HG03442 (cell line): ENCODE data around the gene GPRASP1.
"Not testable (repeated sequence)": the region's sequence is repeated elsewhere in the genome, so short reads cannot be mapped to it uniquely, and the experiment has no call there.

Experiments
- ATAC-seq: cut with Tn5 transposase; IDR thresholded peaks from one replicate; pipeline ENCODE4 v1.9.1; 2021; ENCODE audit warnings: mild to moderate bottlenecking, moderate library complexity; ENCODE audit not compliant: unreplicated experiment

The GPRASP1 gene, protein sequence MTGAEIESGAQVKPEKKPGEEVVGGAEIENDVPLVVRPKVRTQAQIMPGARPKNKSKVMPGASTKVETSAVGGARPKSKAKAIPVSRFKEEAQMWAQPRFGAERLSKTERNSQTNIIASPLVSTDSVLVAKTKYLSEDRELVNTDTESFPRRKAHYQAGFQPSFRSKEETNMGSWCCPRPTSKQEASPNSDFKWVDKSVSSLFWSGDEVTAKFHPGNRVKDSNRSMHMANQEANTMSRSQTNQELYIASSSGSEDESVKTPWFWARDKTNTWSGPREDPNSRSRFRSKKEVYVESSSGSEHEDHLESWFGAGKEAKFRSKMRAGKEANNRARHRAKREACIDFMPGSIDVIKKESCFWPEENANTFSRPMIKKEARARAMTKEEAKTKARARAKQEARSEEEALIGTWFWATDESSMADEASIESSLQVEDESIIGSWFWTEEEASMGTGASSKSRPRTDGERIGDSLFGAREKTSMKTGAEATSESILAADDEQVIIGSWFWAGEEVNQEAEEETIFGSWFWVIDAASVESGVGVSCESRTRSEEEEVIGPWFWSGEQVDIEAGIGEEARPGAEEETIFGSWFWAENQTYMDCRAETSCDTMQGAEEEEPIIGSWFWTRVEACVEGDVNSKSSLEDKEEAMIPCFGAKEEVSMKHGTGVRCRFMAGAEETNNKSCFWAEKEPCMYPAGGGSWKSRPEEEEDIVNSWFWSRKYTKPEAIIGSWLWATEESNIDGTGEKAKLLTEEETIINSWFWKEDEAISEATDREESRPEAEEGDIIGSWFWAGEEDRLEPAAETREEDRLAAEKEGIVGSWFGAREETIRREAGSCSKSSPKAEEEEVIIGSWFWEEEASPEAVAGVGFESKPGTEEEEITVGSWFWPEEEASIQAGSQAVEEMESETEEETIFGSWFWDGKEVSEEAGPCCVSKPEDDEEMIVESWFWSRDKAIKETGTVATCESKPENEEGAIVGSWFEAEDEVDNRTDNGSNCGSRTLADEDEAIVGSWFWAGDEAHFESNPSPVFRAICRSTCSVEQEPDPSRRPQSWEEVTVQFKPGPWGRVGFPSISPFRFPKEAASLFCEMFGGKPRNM (N-terminal part only)

DNA sequence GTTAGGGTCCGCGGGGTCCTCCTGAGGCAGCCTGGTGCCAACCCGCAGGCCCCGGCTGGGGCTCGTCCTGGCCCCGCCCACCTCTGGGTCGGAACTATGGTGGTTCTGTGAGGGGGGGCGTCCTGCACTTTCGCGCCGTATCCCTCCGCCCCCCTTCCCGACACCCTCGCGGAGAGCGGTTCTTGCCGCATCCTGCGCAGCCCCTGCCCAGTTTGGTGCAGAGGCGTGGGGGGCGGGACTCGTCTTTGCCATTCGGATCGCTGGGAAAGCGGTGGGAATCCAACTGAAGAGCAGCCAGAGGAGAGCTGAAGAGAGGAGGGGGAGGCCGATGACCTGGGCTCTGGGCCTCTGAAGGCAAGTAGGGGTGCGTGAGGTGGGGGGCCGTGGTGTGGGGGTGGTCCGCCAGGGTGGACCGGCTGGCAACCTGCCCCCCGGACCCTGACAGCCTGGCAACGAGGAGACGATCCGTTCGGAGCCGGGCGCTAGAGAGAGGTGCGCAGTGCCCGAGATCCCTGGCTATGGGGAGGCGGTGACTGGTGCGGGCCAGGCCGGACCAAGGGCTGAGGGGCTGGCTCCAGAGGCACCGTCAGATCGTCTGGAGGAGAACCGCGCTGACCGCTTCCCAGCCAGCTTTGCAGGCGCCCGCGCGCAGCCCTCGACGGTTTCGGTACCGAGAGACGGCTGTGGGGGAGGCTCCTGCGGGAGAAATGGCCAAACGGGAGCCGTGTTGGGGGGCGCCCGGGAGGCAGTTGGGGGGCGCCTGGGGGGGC is at the start of gene GPRASP1:
Gene GPRASP1, plus strand, starts transcription at position 242 of the 770 bp plus-strand sequence. CDS start 2,431 bp downstream, outside the sequence.
- ATAC-seq: peak; percentile 46

DNA sequence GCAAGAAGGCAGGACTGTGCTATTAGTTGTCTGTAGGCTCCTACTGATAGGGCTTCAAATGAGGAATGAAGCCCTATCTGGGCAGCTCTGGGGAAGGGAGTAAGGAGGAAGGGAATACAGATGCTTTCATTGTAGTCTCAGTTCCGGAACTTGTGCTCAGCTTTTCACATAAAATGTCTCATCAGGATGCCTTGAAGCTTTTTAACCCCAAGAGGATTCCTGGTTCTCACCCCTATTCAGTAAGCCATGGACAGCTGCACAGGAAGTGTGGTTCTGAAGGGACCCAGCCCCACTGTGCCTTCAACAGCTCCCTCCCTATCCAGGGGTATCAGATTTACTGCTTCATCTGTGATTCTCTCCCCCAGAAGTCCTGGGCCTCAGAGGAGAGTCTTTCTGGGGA is 47.0 kb upstream of the GPRASP1 start:
- ATAC-seq: no peak

DNA sequence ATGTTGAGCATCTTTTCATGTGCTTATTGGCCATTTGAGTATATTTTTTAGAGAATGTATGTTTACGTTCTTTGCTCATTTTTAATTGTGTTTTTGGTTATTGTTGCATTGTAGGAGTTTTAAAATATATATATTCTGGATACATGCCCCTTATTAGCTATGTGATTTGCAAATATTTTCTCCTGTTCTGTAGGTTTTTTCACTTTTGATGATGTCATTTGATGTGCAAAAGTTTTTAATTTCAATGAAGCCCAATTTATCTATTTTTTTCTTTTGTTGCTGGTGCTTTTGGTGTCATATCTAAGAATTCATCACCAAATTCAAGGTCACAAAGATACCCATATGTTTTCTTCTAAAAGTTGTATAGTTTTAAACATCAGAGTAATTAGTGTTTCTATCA is 45.2 kb upstream of the GPRASP1 start:
- no peak for ATAC-seq

DNA sequence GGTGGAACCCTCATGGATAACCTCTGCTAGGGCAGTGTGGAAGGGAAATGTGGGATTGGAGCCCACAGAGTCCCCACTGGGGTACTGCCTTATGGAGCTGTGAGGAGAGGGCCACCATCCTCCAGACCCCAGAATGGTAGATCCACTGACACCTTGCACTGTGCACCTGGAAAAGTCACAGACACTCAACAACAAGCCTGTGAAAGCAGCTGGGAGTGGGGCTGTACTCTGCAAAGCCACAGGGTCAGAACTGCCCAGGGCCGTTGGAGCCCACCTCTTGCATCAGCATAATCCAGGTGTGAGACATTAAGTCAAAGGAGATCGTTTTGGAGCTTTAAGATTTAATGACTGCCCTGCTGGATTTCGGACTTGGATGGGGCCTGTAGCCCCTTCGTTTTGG is 40.4 kb upstream of the GPRASP1 start:
- no peak for ATAC-seq

DNA sequence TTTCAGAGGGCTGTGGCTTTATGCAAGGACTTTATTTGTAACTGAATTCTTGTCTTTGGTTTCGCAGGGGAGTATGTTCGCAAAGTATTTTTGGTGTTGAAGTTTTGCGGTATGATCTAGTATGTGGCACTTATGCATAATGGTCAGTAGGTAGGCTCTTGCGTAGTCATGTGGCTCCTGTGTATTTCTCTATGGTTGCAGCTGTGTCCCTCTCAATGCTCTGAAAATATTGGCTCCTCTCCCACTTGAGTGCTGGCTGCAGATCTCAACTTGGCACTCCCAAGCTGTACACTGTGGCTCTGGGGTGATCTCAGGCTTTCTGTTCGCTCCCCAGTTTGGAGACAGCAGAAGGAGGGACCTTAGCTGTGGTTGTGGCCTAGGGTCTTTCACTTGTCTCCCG is 27.2 kb upstream of the GPRASP1 start:
- no peak for ATAC-seq

DNA sequence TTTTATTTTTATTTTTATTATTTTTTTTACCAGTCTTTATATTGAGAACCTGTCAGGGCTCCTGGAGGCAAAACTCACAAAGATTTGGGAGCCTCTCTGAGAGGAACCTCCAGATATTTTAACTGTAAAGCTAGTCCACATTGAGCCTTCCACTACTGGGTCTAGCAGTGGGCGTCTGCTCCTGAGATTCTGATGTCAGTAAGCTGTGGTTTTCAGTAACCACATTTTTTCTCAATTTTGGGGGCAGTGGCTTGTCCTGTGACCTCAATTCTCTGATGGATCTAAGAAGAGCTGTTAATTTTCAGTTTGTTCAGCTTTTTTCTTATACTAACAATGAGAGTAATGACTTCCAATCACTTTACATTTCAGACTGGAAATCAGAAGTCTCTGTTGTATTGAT is 23.6 kb upstream of the GPRASP1 start:
- ATAC-seq: no peak

DNA sequence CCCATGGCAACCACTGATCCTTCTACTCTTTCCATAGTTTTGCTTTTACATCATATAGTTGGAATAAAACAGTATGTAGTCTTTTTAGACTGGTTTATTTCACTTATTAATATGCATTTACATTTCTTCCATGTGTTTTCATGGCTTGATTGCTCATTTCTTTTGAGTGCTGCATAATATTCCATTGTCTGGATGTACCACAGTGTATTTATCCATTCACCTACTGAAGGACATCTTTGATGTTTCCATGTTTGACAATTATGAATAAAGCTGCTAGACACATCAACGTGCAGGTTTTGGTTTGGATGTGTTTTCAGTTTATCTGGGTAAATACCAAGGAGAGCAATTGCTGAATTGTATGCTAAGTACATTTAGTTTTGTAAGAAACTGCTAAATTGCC is 13.7 kb upstream of the GPRASP1 start:
- no peak for ATAC-seq

DNA sequence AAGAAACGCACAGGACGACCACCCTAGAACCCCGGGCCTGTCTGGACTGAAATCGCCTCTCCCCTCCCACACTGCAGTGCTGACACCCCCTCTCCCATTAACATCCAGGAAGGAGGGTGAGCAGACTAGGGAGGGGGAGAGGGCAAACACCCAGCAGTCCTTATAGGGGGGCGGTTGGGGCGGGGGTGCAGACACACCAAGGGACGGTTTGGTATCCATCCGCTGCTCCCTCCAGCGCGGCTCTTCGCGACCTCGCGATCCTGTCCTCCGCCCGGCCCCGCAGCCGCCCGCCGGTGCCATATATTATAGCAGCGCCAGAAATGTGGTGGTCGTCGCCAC is 411 bp upstream of the GPRASP1 start:
- no peak for ATAC-seq

DNA sequence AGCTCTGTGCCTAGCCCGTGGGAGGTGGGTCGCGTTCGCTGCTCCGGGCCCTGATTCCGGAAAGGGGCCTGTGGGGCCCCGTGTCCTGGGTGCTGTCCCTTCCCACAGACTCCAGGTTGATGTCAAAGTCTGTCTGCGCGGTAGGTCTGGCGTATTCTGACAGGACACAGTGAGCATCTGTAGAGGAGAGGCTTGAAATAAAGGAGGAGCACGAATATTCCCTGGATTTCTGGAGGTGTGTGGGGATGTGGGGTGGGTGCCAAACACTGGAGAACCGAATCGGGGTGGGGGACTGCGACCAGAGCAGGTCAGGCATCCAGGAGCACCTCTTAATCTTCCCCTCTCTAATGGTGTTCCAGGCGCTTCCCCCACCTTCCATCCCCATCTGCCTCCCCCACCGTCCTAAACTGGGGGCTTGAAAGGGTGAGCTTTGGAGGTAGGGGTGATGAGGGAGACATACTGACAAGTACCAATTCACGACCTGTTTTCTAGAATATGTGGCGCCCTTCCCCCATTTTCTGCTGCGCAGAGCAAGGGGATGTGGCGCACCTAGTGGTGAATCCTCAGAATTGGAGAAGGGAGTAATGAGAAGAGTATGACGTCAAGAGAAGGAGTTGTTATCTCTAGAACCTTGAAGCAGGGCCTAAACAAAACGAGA is 877 bp downstream of the GPRASP1 start:
- ATAC-seq: peak; percentile 35

DNA sequence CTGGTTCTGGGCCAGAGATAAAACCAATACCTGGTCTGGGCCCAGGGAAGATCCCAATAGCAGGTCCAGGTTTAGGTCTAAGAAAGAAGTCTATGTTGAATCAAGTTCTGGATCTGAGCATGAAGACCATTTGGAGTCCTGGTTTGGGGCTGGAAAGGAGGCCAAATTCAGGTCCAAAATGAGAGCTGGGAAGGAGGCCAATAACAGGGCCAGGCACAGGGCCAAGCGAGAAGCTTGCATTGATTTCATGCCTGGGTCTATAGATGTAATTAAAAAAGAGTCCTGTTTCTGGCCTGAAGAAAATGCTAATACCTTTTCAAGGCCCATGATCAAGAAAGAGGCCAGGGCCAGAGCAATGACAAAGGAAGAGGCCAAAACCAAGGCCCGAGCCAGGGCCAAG is 3.4 kb downstream of the GPRASP1 start:
- ATAC-seq: no peak

DNA sequence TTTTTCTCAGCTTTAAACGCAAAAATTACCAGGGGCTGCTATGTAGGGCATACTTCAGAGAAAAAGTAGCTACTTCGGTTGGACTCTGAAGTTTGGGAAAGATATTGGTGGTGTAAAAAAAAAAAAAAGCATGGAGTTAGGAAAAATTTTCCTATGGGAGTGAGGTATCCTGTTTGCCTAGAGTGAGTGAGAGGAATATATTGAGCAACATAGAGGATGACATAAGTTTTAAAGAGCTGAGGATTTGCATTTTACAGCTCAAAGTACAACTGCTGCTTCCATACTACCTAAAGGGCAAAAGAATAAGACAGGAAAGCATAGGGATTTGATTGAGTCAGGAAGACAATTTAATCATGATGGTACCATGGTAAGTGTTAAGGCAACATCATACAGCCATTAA is 7.3 kb downstream of the GPRASP1 start:
- ATAC-seq: no peak

DNA sequence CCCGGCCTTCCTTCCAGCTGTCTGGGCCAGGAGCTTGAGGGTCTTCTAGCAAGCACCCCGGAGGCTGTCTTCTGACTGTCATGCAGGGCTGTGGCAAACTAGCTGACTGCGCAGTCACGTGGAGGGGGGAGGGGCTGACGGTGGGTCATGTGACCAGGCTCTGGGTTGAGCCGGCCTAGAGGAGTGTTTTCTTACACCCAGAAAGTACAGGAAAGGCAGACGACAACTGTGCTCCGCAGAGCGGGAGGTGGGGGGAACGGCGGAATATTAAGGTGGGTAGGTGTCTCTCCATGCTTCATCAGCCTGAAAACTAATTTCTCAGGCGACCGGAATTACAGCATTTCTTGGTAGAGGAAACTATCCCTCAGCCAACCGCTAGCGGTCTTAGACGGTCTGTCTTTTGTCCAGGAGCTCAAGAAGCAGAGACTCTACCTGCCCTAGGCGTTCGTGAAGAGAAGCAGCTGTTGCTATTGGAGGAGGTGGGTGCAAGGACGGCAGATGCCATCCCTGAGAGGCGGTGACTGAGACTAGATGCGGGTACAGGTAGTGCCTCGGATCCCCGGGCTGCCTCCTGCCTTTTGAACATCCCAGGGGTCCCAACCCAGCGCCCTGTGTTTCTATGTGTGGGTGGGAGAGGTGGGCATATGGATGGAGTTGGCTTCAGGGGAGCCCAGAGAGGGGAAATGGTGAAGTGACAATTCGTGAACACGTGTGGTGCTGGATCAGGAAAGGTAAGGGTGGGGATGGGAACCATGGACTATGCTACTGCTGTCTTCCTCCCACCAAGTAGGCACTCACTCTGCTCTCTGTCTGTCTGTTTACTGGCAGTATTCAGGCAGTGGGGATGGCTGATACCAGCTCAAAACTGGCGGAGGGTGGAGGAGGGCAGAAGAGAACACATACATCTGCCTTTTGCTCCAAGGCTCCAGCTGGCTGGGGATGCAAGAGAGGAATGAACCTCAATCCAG is 8.8 kb downstream of the GPRASP1 start:
- ATAC-seq: peak; percentile 99

DNA sequence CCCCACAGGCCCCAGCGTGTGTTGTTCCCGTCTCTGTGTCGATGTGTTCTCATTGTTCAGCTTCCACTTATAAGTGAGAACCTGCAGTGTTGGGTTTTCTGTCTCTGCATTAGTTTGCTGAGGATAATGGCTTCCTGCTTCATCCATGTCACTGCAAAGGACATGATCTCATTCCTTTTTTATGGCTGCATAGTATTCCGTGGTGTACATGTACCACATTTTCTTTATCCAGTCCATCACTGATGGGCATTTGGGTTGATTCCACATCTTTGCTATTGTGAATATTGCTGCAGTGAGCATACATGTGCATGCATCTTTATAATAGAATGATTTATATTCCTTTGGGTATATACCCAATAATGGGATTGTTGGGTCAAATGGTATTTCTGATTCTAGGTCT is 12.5 kb downstream of the GPRASP1 start:
- not testable (repeated sequence) for ATAC-seq

DNA sequence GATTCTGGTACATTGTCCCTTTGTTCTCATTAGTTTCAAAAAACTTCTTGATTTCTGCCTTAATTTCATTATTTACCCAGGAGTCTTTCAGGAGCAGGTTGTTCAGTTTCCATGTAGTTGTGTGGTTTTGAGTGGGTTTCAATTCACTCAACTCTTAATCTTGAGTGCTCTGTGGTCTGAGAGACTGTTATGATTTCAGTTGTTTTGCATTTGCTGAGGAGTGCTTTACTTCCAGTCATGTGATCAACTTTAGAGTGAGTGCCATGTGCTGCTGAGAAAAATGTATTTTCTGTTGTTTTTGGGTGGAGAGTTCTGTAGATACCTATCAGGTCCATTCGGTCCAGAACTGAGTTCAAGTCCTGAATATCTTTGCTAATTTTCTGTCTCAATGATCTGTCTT is 15.8 kb downstream of the GPRASP1 start:
- not testable (repeated sequence) for ATAC-seq

DNA sequence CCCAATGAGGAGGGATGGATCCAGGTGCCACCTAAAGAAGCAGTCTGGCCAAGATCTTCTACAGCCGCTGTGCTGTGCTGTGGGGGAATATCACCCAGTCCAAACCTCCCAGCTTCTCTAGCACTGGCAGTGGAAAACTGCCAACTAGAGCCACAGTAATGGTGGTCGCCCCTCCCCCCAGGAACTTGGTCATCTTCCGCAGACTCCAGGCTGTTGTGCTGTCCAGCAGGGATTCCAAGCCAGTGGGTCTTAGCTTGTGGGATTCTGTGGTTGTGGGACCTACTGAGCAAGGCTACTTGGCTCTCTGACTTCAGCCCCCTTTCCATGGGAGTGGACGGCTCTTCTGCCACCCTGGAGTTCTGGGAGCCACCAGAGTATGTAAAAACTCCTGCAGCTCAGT is 18.2 kb downstream of the GPRASP1 start:
- ATAC-seq: no peak

DNA sequence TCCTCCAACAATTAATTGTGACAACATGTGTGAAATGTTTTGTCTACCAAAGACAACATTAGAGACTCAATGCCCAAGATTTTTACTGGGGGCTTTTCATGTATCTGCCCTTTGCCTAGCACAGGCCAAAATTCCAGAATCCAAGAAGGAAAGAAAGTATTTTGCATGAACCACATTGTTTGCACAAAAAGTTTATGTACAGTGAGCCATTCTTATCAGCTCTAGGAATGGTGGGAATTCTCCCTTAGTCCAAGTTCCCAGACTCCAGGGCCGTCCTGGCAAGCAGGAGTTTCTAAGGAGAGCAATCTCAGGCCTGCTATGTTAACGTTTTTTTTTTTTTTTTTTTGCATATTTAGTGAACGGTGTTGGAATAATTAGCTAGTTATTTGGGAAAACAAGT is 21.6 kb downstream of the GPRASP1 start:
- no peak for ATAC-seq

DNA sequence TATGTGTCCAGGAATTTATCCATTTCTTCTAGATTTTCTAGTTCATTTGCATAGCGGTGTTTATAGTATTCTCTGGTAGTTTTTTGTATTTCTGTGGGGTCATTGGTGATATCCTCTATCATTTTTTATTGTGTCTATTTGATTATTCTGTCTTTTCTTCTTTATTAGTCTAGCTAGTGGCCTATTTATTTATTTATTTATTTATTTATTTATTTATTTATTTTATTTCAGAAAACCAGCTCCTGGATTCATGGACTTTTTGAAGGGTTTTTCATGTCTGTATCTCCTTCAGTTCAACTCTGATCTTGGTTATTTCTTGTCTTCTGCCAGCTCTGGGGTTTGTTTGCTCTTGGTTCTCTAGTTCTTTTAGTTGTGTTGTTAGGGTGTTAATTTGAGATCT is 26.2 kb downstream of the GPRASP1 start:
- not testable (repeated sequence) for ATAC-seq

DNA sequence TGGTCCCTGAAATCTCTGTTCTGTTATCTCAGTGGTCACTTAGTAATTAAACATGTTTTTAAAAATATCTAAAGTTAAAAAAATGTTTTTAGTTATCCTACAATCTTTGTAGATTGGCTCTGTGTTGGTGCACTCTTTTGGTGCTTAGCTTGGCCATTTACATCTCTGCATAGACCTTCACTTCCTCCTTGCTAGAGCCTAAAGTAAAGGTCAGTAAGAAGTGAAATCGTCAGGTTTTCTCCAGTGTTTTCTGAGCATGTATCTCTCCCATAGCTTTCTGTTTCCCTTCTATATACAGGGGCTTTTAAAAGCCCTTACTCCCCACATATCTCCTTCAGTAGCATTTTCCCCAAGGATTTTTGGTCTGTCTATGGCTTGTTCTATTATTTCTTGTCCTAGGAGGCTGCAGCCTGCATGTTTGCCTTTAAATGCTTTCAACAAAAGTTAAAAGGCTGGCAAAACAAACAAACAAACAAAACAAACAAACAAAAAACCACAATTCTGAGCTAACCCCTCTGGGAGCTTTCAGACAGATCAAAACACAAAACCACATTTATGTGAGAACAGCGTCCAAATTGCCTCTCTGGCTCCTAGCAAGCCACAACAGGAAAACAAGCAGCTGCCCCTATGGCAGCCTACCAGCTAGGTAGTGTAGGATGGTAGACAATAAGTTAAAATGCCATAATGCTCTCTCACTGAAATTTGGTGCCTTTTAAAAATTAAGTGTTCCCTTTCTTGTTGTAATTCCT is 33.7 kb downstream of the GPRASP1 start:
- no peak for ATAC-seq

DNA sequence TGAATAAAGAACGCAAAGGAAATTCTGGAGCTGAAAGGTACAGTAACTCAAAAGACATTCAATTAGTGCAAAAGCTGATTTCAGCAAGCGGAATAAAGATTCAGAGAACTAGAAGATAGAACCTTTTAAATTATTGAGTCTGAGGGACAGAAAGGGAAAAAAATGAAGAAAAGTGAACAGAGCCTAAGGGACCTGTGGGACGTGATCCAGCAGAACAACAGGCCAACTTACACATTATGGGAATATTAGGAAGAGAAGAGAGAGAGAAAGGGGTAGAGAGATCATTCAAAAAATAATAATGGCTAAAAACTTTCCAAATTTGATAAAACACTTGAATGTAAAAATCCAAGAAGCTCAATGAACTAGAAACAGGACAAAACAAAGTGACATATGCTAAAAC is 43.5 kb downstream of the GPRASP1 start:
- ATAC-seq: no peak
